Stomach (tissue), 9 donors: ENCODE measurements around the gene CAPN15. TPM values are rescaled to one million over a fixed set of nuclear protein-coding genes. Genes with fewer than 3 reads are reported as not detected.
A peak's percentile ranks its signal among the peaks of the same experiment; 100 is the strongest.

Source experiments
- DNase-seq, 2 donors: peaks; one replicate each; pipeline versions ENCODE4 v3.0.0 to v3.0.0-alpha.2; 2013 to 2019
- H3K27ac ChIP-seq, 5 donors: fragments of 200-600 bp in 4 of 5; sonication (generic) in 4 of 5; one replicate each; pipeline ENCODE4 v1.5.1; 2013 to 2019; ENCODE audit warnings: mild to moderate bottlenecking in 1 of 5, moderate library complexity in 1 of 5
- H3K27me3 ChIP-seq, 3 donors: fragments of 200-600 bp; sonication (generic); one replicate each; pipeline ENCODE4 v1.5.1; 2017 to 2019; ENCODE audit warnings: mixed run types in 1 of 3
- H3K36me3 ChIP-seq, 4 donors: fragments of 200-600 bp; sonication (generic); 1 replicate in 3 of 4; 2 replicates in 1 of 4; pipeline ENCODE4 v1.5.1; 2016 to 2019
- H3K4me1 ChIP-seq, 4 donors: fragments of 200-600 bp; sonication (generic); one replicate each; pipeline ENCODE4 v1.5.1; 2016 to 2019
- H3K4me3 ChIP-seq, 4 donors: fragments of 200-600 bp; sonication (generic) in 3 of 4; one replicate each; pipeline ENCODE4 v1.5.1; 2016 to 2019; ENCODE audit warnings: mild to moderate bottlenecking in 1 of 4
- H3K9me3 ChIP-seq, 4 donors: fragments of 200-600 bp; sonication (generic); one replicate each; pipeline ENCODE4 v1.5.1; 2016 to 2019
- EP300 ChIP-seq: sonication (generic); formaldehyde crosslinking; IDR thresholded peaks from one replicate; pipeline ENCODE4 v1.6.1; 2017; ENCODE audit warnings: antibody characterized with exemption
- POLR2A ChIP-seq, 4 donors: fragments of 450-650 bp; IDR thresholded peaks; one replicate each; pipeline ENCODE4 v1.6.1; 2016; ENCODE audit warnings: antibody characterized with exemption in 4 of 4, control low read depth in 2 of 4, mild to moderate bottlenecking in 1 of 4, moderate library complexity in 1 of 4
- POLR2AphosphoS5 ChIP-seq, 3 donors: sonication (generic); formaldehyde crosslinking; IDR thresholded peaks; one replicate each; pipeline ENCODE4 v1.6.1; 2016; ENCODE audit warnings: antibody characterized with exemption in 3 of 3
- WGBS, 5 donors: extraction: QIAGEN DNeasy Blood & Tissue Kit in 3 of 5; methylation state at CpG; one replicate each; pipeline versions ENCODE4 v1.1.5 to v1.1.7; 2013 to 2018; 5-methylcytosine and 5-hydroxymethylcytosine counted together
- intact Hi-C: fragments of 100-400 bp; cut with DNase I; formaldehyde crosslinking; loops from one replicate; pipeline ENCODE4 v1.15.1; 2023; ENCODE audit warnings: low total_unique reads
- polyA plus RNA-seq, 3 donors: library from polyadenylated mRNA; stranded (reverse); fragments of 200-250 nt; gene quantifications; one replicate each; pipeline ENCODE4 v1.2.3, GENCODE V29; 2013
- total RNA-seq, 5 donors: library from RNA; depleted of rRNA; stranded (reverse); fragments of >200 nt; gene quantifications; one replicate each; pipeline versions ENCODE4 v1.1.0 to v1.2.3, GENCODE V29; 2014 to 2016
- TF ChIP-seq, protein P1 (sequence below), 7 experiments: fragments of 450-650 bp in 4 of 7; fragments of 200-600 bp in 3 of 7; sonication (generic) in 3 of 7; IDR thresholded peaks; one replicate each; pipeline ENCODE4 v1.5.1; 2016 to 2019; ENCODE audit warnings: antibody characterized with exemption in 7 of 7, control low read depth in 2 of 7, mild to moderate bottlenecking in 1 of 7
- donor health status: healthy with polysubstance abuse.
- donor health status: Bipolar disorder and iron deficiency.
- donor health status: healthy.

Gene CAPN15
- total and polyA plus RNA-seq, 8 donors: 25.2 to 235 (median 35.0) TPM

DNA sequence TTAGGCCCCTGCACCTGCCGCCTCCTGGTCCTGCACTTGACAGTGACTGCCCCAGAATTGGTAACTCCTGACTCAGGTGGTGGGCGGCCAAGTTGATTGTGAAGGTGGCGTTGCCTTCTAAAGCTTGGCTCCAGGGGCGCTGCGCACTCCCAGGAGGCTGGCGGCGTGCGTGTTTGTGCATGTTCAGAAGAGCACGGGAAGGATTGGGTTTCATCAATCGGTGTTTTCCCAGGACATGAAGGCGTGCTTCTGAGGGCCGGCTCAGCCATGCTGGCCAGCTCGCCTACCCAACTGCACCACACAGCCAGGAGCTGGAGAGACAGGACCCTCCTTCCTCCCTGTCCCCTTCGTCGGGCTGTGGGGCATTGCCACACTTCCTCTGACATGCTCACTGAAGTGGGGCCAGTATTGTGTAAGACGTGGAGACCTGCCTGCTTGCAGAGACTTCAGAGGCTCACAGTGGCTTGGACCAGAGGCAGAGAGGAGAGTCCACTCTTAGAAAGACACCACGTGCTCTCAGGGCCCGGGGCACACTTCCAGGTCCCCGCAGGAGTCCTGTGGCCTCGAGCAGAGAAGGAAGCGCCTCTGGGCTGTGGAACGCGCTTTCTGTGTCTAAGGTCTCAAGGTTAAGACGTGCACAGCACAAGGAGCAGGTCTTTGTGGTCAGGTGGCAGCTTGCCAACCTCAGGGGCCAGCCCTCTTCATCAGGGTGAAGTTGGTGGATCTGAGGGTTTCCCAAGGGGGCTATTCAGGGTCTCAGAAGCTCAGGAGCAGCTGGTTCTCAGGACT, 65.2 kb downstream of the CAPN15 start:
- TF ChIP-seq POLR2A (IDR thresholded peaks at IDR 0.05) (no peak), EP300 (no peak), POLR2AphosphoS5 (IDR thresholded peaks at IDR 0.05) (no peak)
- TF ChIP-seq, protein P1, sequence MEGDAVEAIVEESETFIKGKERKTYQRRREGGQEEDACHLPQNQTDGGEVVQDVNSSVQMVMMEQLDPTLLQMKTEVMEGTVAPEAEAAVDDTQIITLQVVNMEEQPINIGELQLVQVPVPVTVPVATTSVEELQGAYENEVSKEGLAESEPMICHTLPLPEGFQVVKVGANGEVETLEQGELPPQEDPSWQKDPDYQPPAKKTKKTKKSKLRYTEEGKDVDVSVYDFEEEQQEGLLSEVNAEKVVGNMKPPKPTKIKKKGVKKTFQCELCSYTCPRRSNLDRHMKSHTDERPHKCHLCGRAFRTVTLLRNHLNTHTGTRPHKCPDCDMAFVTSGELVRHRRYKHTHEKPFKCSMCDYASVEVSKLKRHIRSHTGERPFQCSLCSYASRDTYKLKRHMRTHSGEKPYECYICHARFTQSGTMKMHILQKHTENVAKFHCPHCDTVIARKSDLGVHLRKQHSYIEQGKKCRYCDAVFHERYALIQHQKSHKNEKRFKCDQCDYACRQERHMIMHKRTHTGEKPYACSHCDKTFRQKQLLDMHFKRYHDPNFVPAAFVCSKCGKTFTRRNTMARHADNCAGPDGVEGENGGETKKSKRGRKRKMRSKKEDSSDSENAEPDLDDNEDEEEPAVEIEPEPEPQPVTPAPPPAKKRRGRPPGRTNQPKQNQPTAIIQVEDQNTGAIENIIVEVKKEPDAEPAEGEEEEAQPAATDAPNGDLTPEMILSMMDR (IDR thresholded peaks at IDR 0.05): no peak

DNA sequence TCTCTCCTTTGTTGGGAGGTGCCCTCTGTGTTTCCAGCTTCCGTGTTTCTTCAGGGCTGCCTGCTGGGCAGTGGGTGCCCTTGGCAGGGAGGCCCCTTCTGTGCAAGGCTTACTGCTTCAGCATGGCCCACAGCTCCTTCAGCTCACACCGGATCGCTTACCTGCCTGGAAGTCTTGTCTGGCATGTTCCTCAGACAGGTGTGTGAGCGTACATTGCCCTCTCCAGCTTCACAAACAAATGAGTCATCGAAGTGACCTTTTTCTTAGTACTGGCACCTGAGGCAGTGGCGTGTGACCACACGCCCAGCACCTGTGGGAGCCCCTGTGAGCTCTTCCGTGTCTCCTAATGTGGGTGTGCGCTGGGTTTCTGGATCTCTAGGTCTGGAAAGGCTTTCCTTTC, 65.9 kb downstream of the CAPN15 start:
- Histone ChIP-seq H3K4me3 (peak overlapping the region in 1 of 4 donors; percentile 20), H3K36me3 (peaks cover 5 to 23% (median 10%) of the 10 kb centered on the region in 4 donors), H3K27me3 (no peaks in the 10 kb centered on the region), H3K4me1 (peaks cover 39 to 70% (median 65%) of the 10 kb centered on the region in 4 donors), H3K9me3 (no peaks in the 10 kb centered on the region), H3K27ac (peak overlapping the region; percentile 80 to 100 (median 94))
- intact Hi-C loops: no loop called here
- peak; percentile 83 to 89 for DNase-seq
- peak in 2 of 3 donors; percentile 81 to 90 for TF ChIP-seq POLR2AphosphoS5 (IDR thresholded peaks at IDR 0.05)
- no peak for TF ChIP-seq POLR2A (IDR thresholded peaks at IDR 0.05)
- WGBS, 5 donors: 26 to 67% (median 40%) methylated on average over 9 of the region's 9 CpGs

More for the DNA sequence above, 65.2 kb downstream of the CAPN15 start:
- 54 to 64% (median 56%) methylated on average over 8 to 24 of the region's 24 CpGs for WGBS, 5 donors
- Histone ChIP-seq H3K36me3 (peaks cover 5 to 22% (median 10%) of the 10 kb centered on the region in 4 donors), H3K9me3 (no peaks in the 10 kb centered on the region), H3K4me3 (peak overlapping the region in 1 of 4 donors; percentile 78), H3K4me1 (peaks cover 46 to 77% (median 72%) of the 10 kb centered on the region in 4 donors), H3K27me3 (no peaks in the 10 kb centered on the region), H3K27ac (peak overlapping the region; percentile 80 to 100 (median 94))
- peak; percentile 69 to 73 for DNase-seq
- intact Hi-C loops: no loop called here

DNA sequence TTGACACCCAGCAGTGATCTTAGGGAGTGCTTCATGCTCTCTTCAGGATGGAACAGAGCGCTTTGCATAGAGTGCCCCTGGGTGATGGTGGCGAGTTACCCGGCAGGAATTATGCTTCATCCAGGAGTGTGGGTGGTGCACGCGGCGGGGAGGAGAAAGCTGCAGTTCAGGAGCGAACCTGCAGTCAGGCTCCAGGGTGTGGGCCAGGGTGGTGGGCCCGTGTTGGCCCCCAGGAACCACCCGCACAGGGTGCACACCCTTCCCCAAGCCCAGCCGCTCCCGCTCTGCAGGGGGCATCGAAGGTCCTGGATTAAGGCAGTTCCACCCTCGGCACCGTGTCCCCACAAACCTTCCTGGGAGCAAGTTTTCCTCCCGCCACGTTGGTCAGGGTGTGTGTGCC, 66.3 kb downstream of the CAPN15 start:
- intact Hi-C loops: no loop called here
- no peaks in the 10 kb centered on the region for H3K9me3 ChIP-seq
- 40 to 59% (median 55%) methylated on average over 16 of the region's 16 CpGs for WGBS, 5 donors
- peak overlapping the region in 1 of 4 donors; percentile 20 for H3K4me3 ChIP-seq
- H3K4me1 ChIP-seq: peaks cover 38 to 69% (median 62%) of the 10 kb centered on the region in 4 donors
- TF ChIP-seq POLR2A (IDR thresholded peaks at IDR 0.05) (no peak), POLR2AphosphoS5 (IDR thresholded peaks at IDR 0.05) (no peak), EP300 (no peak)
- TF ChIP-seq, protein P1 (IDR thresholded peaks at IDR 0.05): no peak
- H3K27me3 ChIP-seq: no peaks in the 10 kb centered on the region
- peak in 1 of 2 donors; percentile 45 for DNase-seq
- peaks cover 5 to 27% (median 13%) of the 10 kb centered on the region in 4 donors for H3K36me3 ChIP-seq
- H3K27ac ChIP-seq: peak overlapping the region; percentile 80 to 100 (median 94)

DNA sequence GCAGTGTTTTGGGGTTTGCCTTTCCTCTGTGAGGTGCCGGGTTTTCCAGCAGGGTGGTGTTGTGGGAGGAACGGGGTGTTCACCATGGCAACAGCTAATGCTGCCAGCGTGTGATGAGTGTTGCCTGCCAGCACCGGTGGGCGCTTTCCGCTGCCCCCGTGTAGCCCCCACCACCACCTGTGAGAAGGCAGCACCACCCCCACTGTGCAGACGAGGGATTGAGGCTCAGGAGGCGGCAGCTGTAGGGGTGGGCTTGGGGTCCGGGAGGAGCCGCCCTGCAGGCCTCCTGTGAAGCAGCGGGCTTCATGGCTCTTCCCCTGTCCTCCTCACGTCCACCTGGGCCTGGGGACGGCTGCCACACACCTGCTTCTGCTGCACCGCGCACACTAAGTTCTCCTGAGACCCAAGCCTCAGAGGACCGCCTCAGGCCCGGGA, 67.6 kb downstream of the CAPN15 start:
- Histone ChIP-seq H3K9me3 (no peaks in the 10 kb centered on the region), H3K27ac (peak overlapping the region in 3 of 5 donors; percentile 2 to 100 (median 10)), H3K4me3 (no peak overlapping the region), H3K36me3 (peaks cover 5 to 36% (median 23%) of the 10 kb centered on the region in 4 donors), H3K4me1 (peaks cover 38 to 69% (median 62%) of the 10 kb centered on the region in 4 donors), H3K27me3 (no peaks in the 10 kb centered on the region)
- 82 to 91% (median 88%) methylated on average over 18 of the region's 18 CpGs for WGBS, 5 donors
- DNase-seq: no peak
- intact Hi-C loops: no loop called here
- TF ChIP-seq POLR2AphosphoS5 (IDR thresholded peaks at IDR 0.05) (no peak), POLR2A (IDR thresholded peaks at IDR 0.05) (no peak), EP300 (no peak)
- TF ChIP-seq, protein P1 (IDR thresholded peaks at IDR 0.05): no peak
